B cell (primary cell): ENCODE measurements around the gene ENSA. TPM values are rescaled to one million over a fixed set of nuclear protein-coding genes. Genes with fewer than 3 reads are reported as not detected.
"Not testable (repeated sequence)": the region's sequence is repeated elsewhere in the genome, so short reads cannot be mapped to it uniquely, and the experiment has no call there.

ENCODE experiments used
- ATAC-seq: fragments of 200-7000 bp; cut with Tn5 transposase; one replicate; pipeline ENCODE4 v1.10.0; 2021; ENCODE audit warnings: low read depth, mild to moderate bottlenecking, moderate number of reproducible peaks, moderate library complexity
- CTCF ChIA-PET: fragments of 350-600 bp; sonication (Branson Sonifier 250); formaldehyde crosslinking; loops from one replicate; lab custom pipeline; 2021; ENCODE audit warnings: antibody characterized with exemption, inconsistent platforms; lab: Charles Lee
- POLR2A ChIA-PET: fragments of 350-600 bp; sonication (Branson Sonifier 250); formaldehyde crosslinking; loops from one replicate; lab custom pipeline; 2021; ENCODE audit warnings: antibody characterized with exemption; lab: Charles Lee
- DNase-seq: peaks from one replicate; pipeline ENCODE4 v3.0.0; 2013
- H2AFZ ChIP-seq: 2 replicates; pipeline ENCODE4 v1.6.1; 2012; ENCODE audit warnings: mild to moderate bottlenecking, low read depth, low read length; ENCODE audit not compliant: insufficient read depth, poor library complexity, severe bottlenecking
- H3K27ac ChIP-seq, 2 donors: 1 replicate in 1 of 2; 2 replicates in 1 of 2; pipeline ENCODE4 v1.5.1; 2012 to 2013; ENCODE audit warnings: low read length in 2 of 2, mild to moderate bottlenecking in 2 of 2, moderate library complexity in 1 of 2
- H3K27me3 ChIP-seq, 4 experiments: fragments of 200-600 bp in 1 of 4; sonication (generic) in 1 of 4; replicated peaks in 1 of 4; 1 replicate in 2 of 4; 2 replicates in 2 of 4; pipeline versions ENCODE4 v1.6.1 to v1.7.0; 2013 to 2016; ENCODE audit warnings: low read length in 3 of 4, mild to moderate bottlenecking in 2 of 4, mixed read lengths in 1 of 4, moderate library complexity in 1 of 4; ENCODE audit not compliant: insufficient read depth in 4 of 4, control insufficient read depth in 3 of 4; ENCODE audit errors: control extremely low read depth in 1 of 4
- H3K36me3 ChIP-seq, 2 experiments: replicated peaks in 1 of 2; 1 replicate in 1 of 2; 2 replicates in 1 of 2; pipeline versions ENCODE4 v1.6.1 to v1.7.1; 2013; ENCODE audit warnings: low read length in 1 of 2; ENCODE audit not compliant: insufficient read depth in 2 of 2, control insufficient read depth in 1 of 2; ENCODE audit errors: control extremely low read depth in 1 of 2, extremely low read depth in 1 of 2
- H3K4me1 ChIP-seq, 2 donors: fragments of 200-600 bp in 1 of 2; sonication (generic) in 1 of 2; 1 replicate in 1 of 2; 2 replicates in 1 of 2; pipeline versions ENCODE4 v1.5.1 to v1.6.1; 2013 to 2017; ENCODE audit warnings: low read length in 2 of 2; ENCODE audit not compliant: control insufficient read depth in 2 of 2, insufficient read depth in 2 of 2
- H3K4me2 ChIP-seq: replicated peaks from 2 replicates; pipeline ENCODE3; 2012; ENCODE audit warnings: mild to moderate bottlenecking, low read depth, low read length; ENCODE audit not compliant: poor library complexity, severe bottlenecking
- H3K4me3 ChIP-seq, 5 experiments: fragments of 200-600 bp in 1 of 5; sonication (generic) in 1 of 5; 1 replicate in 3 of 5; 2 replicates in 2 of 5; pipeline versions ENCODE4 v1.5.1 to v1.7.0; 2011 to 2016; ENCODE audit warnings: low read length in 4 of 5, mild to moderate bottlenecking in 4 of 5, low read depth in 2 of 5, control low read depth in 1 of 5, moderate library complexity in 1 of 5; ENCODE audit not compliant: insufficient read depth in 1 of 5; ENCODE audit errors: control extremely low read depth in 1 of 5, extremely low read depth in 1 of 5
- H3K79me2 ChIP-seq: fragments of 200-600 bp; sonication (generic); one replicate; pipeline ENCODE4 v1.6.0; 2016; ENCODE audit warnings: low read length; ENCODE audit not compliant: control insufficient read depth, insufficient read depth
- H3K9ac ChIP-seq: fragments of 200-600 bp; sonication (generic); 2 replicates; pipeline ENCODE4 v1.6.1; 2017; ENCODE audit warnings: mild to moderate bottlenecking, low read length, moderate library complexity
- H3K9me3 ChIP-seq, 3 donors: one replicate each; pipeline versions ENCODE4 v1.6.1 to v1.7.1; 2013; ENCODE audit warnings: low read length in 2 of 3; ENCODE audit not compliant: control insufficient read depth in 2 of 3, insufficient read depth in 1 of 3; ENCODE audit errors: control extremely low read depth in 1 of 3
- H4K20me1 ChIP-seq: 2 replicates; pipeline ENCODE4 v1.6.0; 2012; ENCODE audit warnings: mild to moderate bottlenecking, low read length; ENCODE audit not compliant: insufficient read depth, control insufficient read depth, poor library complexity, severe bottlenecking
- H3K27ac Mint-ChIP-seq: one replicate; pipeline ENCODE4 v1.8.0; 2021; ENCODE audit warnings: mixed read lengths
- H3K27me3 Mint-ChIP-seq: one replicate; pipeline ENCODE4 v1.8.0; 2021; ENCODE audit warnings: mixed read lengths
- H3K4me1 Mint-ChIP-seq: one replicate; pipeline ENCODE4 v1.8.0; 2021; ENCODE audit warnings: mixed read lengths
- H3K4me3 Mint-ChIP-seq: one replicate; pipeline ENCODE4 v1.8.0; 2021; ENCODE audit warnings: mixed read lengths
- H3K9me3 Mint-ChIP-seq: one replicate; pipeline ENCODE4 v1.8.0; 2022; ENCODE audit warnings: mixed read lengths; ENCODE audit not compliant: insufficient read depth
- CTCF ChIP-seq: fragments of 200-600 bp; IDR thresholded peaks from one replicate; pipeline ENCODE4 v1.8.0; 2022; ENCODE audit warnings: antibody characterized with exemption, mild to moderate bottlenecking
- EZH2 ChIP-seq: IDR thresholded peaks from 2 replicates; pipeline ENCODE4 v1.6.1; 2012; ENCODE audit warnings: borderline replicate concordance, low read depth, mild to moderate bottlenecking, moderate library complexity, low read length; ENCODE audit not compliant: insufficient read depth, poor library complexity, severe bottlenecking
- WGBS: methylation state at CpG from one replicate; pipeline ENCODE4 v1.1.5; 2013; ENCODE audit warnings: missing lambda C conversion rate; ENCODE audit not compliant: insufficient coverage; 5-methylcytosine and 5-hydroxymethylcytosine counted together
- intact Hi-C: fragments of 100-400 bp; cut with micrococcal nuclease; formaldehyde crosslinking; loops from one replicate; pipeline ENCODE4 v1.10.0; 2022
- polyA plus RNA-seq: library from polyadenylated mRNA; depleted of rRNA; stranded (reverse); fragments of >200 nt; gene quantifications from 2 replicates; pipeline ENCODE4 v1.2.3, GENCODE V29; 2012
- total RNA-seq, 2 donors: library from RNA; stranded (reverse); fragments of 120-200 nt in 1 of 2; gene quantifications; 1 replicate in 1 of 2; 2 replicates in 1 of 2; pipeline versions ENCODE4 v1.2.3 to v1.2.4, GENCODE V29; 2013 to 2022

The ENSA gene
- total and polyA plus RNA-seq, 2 donors (not counting 1 experiment from before 2014, with no cell fraction given), result 85.5 to 115 TPM

DNA sequence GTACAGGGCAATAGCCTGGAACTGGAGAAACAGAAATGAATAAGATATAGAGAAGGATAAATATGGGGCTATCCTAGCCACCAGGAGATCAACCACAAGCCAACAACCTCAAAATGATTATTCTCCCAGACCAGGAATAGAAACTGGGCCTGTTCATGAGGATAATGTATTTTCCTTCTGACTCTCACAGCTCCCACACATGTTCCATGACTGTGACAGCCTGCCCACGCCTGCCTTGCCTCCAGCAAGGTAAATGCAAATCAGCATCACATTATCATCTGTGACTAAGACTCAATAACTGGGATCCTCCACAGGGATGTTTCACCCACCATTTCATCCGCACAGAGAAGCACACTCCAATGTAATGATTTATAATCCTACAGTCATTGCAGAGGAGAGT is 3.3 kb downstream of the ENSA start:
- Histone ChIP-seq H2AFZ (no peak overlapping the region), H3K27ac (no peak overlapping the region), H3K27me3 (no peaks in the 10 kb centered on the region), H3K4me3 (no peak overlapping the region), H4K20me1 (no peaks in the 10 kb centered on the region), H3K36me3 (peaks cover 4 to 58% of the 10 kb centered on the region in 2 experiments), H3K9ac (no peak overlapping the region), H3K9me3 (no peaks in the 10 kb centered on the region), H3K4me2 (no peak overlapping the region), H3K4me1 (peaks cover 28 to 33% of the 10 kb centered on the region in 2 donors), H3K79me2 (peaks cover 56% of the 10 kb centered on the region)
- TF ChIP-seq EZH2 (no peak), CTCF (no peak)
- intact Hi-C loops, result loop anchor here (5.0 kb wide), 2 partner anchors 141 to 301 kb away; partner anchors contain the start of genes CTSS and SETDB1
- no peaks in the 10 kb centered on the region for H3K27me3 Mint-ChIP-seq
- ChIA-PET CTCF (interaction anchor here (1.2 to 23.2 kb wide), 3 partner anchors 46 to 65 kb away, joined by 4 to 661 read pairs (median 5); partner anchors contain the start of gene MCL1), POLR2A (no interaction called here)
- ATAC-seq (no peak), DNase-seq (no peak)
- H3K4me3 Mint-ChIP-seq, result no peak overlapping the region
- no CpG with 5 or more reads among the region's 2 CpGs for WGBS
- H3K9me3 Mint-ChIP-seq, result no peaks in the 10 kb centered on the region
- no peak overlapping the region for H3K27ac Mint-ChIP-seq
- peaks cover 28% of the 10 kb centered on the region for H3K4me1 Mint-ChIP-seq

DNA sequence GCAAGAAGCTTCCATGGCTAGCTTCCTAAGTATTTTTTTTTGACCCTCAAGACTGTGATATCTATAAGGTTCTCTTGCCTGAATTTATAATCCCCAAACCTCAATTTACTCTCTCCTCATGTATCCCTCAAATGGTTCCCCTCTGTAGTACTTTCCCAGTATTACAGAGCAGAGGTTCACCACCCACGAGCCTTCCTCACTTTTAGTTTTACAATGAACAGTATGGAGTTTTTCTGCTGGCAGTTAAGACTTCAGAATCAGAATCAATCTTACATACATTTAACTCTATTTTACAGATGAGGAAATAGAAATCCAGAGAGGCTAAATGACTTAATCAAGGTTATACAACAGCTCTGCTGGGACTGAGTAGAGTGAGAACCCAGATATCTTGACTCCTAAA is 4.9 kb downstream of the ENSA start:
- H3K4me1 Mint-ChIP-seq, result peaks cover 35% of the 10 kb centered on the region
- no CpG with 5 or more reads among the region's 1 CpG for WGBS
- H3K9me3 Mint-ChIP-seq, H3K4me3 ChIP-seq, intact Hi-C loops, H2AFZ ChIP-seq, DNase-seq, H3K4me2 ChIP-seq, H3K27me3 Mint-ChIP-seq, H3K4me3 Mint-ChIP-seq, H3K9ac ChIP-seq, ATAC-seq, H3K27ac ChIP-seq, H3K27me3 ChIP-seq, H3K9me3 ChIP-seq, H4K20me1 ChIP-seq: not testable (repeated sequence)
- Histone ChIP-seq H3K4me1 (peaks cover 36 to 41% of the 10 kb centered on the region in 2 donors), H3K79me2 (peaks cover 62% of the 10 kb centered on the region), H3K36me3 (peaks cover 4 to 68% of the 10 kb centered on the region in 2 experiments)
- ChIA-PET POLR2A (interaction anchor here (0.6 kb wide), 1 partner anchor 65 kb away, joined by 4 read pairs; no protein-coding TSS in a partner anchor), CTCF (interaction anchor here (0.7 to 23.2 kb wide), 2 partner anchors 8 to 63 kb away, joined by 3 to 661 read pairs; no protein-coding TSS in a partner anchor)
- peak overlapping the region; percentile 54 for H3K27ac Mint-ChIP-seq

DNA sequence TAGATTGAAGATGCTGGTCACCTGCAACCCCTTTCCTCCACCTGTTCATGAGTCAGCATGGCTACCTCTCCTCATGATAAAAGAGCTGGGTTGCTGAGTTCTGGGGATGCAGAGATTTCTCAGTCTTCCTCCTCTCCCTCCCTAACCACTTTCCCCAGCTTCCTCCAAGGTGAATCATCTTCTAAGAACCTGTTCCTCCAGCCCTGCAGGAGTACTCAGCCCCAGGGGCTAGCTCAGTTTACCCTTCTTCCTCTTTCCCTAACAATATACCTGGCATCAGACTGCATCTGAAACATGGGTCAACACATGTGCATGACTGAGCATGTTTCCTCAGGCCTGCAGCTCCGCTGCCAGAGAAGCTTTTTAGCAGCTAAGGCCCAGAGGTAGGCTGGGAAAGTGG is 5.3 kb downstream of the ENSA start:
- H3K9ac ChIP-seq, H3K4me3 ChIP-seq, intact Hi-C loops, H3K27me3 Mint-ChIP-seq, ATAC-seq, H3K4me3 Mint-ChIP-seq, H3K27ac ChIP-seq, H3K27ac Mint-ChIP-seq, H4K20me1 ChIP-seq, H3K9me3 Mint-ChIP-seq, H2AFZ ChIP-seq, H3K4me2 ChIP-seq, H3K27me3 ChIP-seq, POLR2A ChIA-PET, H3K9me3 ChIP-seq, DNase-seq: not testable (repeated sequence)
- H3K36me3 ChIP-seq, result peaks cover 7 to 73% of the 10 kb centered on the region in 2 experiments
- H3K4me1 ChIP-seq, result peaks cover 37 to 44% of the 10 kb centered on the region in 2 donors
- H3K4me1 Mint-ChIP-seq, result peaks cover 39% of the 10 kb centered on the region
- WGBS, result no CpG with 5 or more reads among the region's 1 CpG
- H3K79me2 ChIP-seq, result peaks cover 62% of the 10 kb centered on the region
- CTCF ChIA-PET, result interaction anchor here (0.7 to 23.2 kb wide), 2 partner anchors 8 to 63 kb away, joined by 3 to 661 read pairs; no protein-coding TSS in a partner anchor
